HG03439 (cell line): Measurements from ENCODE around the gene C15orf61.

Experiments
- ATAC-seq: cut with Tn5 transposase; IDR thresholded peaks from one replicate; pipeline ENCODE4 v1.9.1; 2021; ENCODE audit warnings: mild to moderate bottlenecking, moderate library complexity; ENCODE audit not compliant: unreplicated experiment

C15orf61 gene

DNA sequence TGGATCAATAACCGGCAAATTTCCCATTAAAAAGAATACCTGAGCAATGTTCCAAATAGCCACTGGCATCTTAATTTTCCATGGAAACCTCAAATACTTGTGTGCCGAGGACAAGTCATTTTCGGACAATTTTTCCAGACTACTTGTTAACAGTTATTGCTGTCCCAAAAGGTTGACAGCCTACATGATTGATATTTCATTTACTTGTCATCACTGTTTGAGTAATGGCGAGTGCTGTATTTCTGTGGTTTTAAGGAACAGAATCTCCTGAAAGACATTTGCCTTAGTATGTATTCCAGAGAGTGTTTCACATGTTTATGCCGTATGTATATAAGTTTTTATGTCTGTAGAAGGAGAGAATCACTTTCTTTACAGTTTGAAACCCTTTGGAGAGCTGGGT lies 58.2 kb downstream of the C15orf61 start:
- ATAC-seq = no peak
